ENCODE results near the gene CDC73. TPM values are rescaled to one million over a fixed set of nuclear protein-coding genes. Genes with fewer than 3 reads are reported as not detected.
"Not testable (repeated sequence)": the region's sequence is repeated elsewhere in the genome, so short reads cannot be mapped to it uniquely, and the experiment has no call there.

Gene CDC73
- total RNA-seq, 1 experiment from 2014 or later = 17.6 TPM

DNA sequence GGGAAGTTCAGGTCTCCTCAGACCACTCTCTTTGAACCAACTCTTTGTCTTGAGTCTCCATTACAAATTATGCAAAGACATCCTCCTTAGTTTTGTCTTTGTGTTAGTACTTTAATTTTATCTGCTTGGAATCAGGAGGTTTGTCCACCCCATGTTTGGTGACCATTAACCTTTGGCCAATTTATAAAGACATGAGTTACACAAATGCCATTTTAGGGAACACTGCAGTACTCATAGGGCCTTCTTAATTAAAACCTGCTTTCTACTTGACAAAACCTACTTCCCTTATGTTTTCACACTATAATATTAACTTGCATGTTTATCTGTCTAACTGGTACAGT is 7.9 kb upstream of the CDC73 start:
- no peak for DNase-seq (ENCODE audit: low read depth)

DNA sequence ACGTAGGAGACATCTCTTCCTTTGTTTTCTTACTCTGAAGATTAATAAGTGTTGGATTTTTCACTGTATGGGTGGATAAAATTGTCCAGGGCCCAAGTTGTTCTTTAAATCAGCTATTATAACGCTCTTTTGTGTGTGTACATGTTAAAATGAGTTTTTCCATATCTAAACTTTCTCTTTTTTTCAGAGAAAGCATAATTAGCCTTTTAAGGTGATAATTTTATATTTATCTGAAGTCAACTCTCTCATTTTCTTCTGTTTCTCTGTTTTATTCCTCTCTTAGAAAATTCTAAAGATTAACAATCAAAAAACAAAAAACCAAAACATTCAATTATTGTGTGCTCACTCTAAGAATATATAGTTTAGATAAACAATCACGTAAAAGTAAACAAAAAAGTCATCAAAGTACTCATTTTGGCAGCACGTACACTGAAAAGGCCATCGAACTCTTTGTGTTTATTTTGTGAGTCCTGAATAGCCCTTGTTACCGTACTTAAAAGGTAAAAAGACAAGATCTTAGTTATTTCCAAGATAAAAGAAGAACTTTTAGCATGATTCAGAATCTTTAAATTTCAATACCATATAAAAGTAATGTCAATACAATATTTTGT is 7.2 kb upstream of the CDC73 start:
- no peak for DNase-seq (ENCODE audit: low read depth)

GRCh38 chr1:193115629-193116227 is 6.1 kb upstream of the CDC73 start:
- DNase-seq (ENCODE audit: low read depth) = peak; percentile 99

DNA sequence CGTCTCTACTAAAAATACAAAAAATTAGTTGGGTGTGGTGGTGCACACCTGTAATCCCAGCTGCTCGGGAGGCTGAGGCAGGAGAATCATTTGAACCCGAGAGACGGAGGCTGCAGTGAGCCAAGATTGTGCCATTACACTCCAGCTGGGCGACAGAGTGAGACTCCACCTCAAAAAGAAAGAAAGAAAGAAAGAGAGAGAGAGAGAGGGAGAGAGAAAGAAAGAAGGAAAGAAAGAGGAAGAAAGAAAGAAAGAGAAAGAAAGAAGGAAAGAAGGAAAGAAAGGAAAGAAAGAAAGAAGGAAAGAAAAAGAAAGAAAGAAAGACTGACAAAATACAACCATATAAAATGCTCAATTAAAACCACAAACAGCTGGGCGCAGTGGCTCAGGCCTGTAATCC is 4.7 kb upstream of the CDC73 start:
- DNase-seq (ENCODE audit: low read depth) = not testable (repeated sequence)

DNA sequence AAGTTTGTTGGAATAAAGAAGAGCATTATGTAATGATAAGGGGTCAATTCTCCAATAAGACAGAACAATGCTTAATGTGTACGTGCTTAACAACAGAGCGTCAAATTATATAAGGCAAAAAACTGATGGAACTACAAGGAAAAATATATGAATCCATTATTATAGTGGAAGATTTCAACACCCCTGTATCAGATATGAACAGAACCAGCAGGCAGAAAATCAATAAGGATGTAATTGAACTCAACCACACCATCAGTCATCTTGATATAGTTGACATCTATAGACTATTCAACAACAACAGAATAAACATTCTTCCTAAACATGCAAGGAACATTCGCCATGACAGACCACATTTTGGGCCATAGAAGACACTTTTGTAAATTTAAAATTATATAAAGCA is 3.6 kb upstream of the CDC73 start:
- no peak for DNase-seq (ENCODE audit: low read depth)

- DNase-seq (ENCODE audit: low read depth) = no peak
These were observed 2.8 kb upstream of the CDC73 start for GRCh38 chr1:193118803-193119730.

- DNase-seq (ENCODE audit: low read depth) = no peak
These were observed 1.1 kb upstream of the CDC73 start for GRCh38 chr1:193120604-193121166.

GRCh38 chr1:193123751-193124150 is 1.9 kb downstream of the CDC73 start:
- DNase-seq (ENCODE audit: low read depth) = no peak

- no peak for DNase-seq (ENCODE audit: low read depth)
These were observed 3.5 kb downstream of the CDC73 start for GRCh38 chr1:193125369-193125768.

DNA sequence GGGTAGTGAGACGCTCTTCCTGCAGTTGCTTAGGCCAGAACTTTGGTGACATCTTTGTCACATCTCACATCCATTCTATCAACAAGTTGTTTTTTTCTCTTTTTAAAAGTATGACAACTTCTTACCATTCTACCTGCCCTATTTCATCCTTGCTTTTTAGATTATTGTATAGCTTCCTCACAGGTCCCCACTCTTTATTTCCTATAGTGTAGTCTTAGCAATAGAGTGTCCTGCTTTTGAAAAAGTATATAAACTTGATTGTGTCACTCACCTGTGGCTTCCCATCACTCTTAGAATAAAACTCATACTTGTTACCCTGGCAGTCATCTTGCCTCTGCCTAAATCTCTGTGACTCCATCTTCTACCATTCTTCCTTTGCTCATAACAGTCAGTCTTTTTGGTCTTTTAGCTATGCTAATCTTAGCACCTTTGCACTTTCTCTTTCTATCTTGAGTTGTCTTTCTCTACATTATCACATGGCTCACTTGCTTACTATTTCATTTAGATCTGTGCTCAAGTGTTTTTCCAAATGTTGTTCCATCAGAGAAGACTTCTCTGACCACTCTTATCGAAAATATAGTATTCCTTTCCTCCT is 9.5 kb downstream of the CDC73 start:
- no peak for DNase-seq (ENCODE audit: low read depth)

DNA sequence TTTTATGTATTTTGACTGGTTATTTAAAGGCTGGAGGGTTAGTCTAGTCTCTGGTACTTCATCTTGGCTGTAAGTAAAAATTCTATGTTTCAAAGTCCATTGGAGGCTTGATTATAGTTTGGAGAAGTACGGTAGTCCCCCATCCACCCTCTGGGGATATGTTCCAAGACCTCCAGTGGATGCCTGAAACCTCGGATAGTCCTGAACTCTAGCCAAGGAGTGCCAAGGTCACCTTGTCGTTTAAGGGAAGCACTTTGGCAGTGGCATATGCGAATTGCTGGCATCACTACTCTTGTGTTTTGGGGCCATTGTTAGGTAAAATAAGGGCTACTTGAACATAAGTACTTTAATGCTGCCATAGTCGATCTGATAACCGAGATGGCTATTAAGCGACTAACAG is 18.4 kb downstream of the CDC73 start:
- DNase-seq (ENCODE audit: low read depth) = no peak

DNA sequence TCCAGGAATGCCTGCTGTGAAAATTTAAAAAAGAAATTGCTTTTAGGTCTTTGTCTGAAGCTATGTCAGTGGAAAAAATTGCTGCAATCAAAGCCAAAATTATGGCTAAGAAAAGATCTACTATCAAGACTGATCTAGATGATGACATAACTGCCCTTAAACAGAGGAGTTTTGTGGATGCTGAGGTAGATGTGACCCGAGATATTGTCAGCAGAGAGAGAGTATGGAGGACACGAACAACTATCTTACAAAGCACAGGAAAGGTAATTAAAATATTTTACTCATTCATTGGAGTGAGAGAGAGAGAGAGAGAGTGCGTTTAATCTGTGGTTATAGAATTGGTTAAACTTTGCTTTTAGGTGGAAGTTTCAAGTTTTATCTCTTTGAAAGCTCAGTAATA is 20.0 kb downstream of the CDC73 start:
- DNase-seq (ENCODE audit: low read depth) = no peak

GRCh38 chr1:193142409-193142808 is 20.6 kb downstream of the CDC73 start:
- no peak for DNase-seq (ENCODE audit: low read depth)

GRCh38 chr1:193143285-193143684 is 21.5 kb downstream of the CDC73 start:
- peak; percentile 22 for DNase-seq (ENCODE audit: low read depth)

- no peak for DNase-seq (ENCODE audit: low read depth)
These were observed 22.6 kb downstream of the CDC73 start for GRCh38 chr1:193144361-193144938.

- no peak for DNase-seq (ENCODE audit: low read depth)
These were observed 23.2 kb downstream of the CDC73 start for GRCh38 chr1:193144999-193145398.

DNA sequence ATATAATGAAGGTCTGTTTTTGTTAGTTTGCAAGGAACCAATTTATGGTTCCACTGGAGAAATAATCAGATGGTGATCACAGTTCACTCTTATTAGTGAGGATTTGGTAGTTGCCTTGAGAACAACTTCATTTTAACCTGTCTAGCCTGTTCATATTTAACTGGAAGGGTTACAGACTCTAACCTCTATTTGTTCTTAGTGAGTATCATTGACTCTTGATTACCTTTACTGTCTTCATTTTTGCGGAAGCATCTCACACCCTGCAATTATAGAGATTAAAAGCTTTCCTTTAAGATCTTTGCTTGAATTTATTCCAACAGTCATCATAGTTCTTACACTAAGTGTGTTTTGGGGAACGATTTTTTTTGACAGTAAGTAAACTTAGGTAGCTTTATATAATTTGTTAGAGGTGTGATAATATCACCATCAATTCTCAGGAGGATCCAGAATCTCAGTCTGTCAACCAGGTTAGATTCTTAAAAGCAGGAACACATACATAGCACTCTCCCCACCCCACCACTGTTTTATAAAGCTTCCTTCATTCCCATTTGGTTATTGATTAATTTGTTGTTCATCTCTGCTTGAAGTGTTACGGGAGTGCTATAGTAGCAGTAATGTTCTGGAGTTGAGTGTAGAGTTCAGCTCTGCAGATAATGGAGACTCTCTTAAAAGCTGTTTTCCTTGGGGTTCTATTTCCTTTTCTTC is 34.4 kb downstream of the CDC73 start:
- no peak for DNase-seq (ENCODE audit: low read depth)

- no peak for DNase-seq (ENCODE audit: low read depth)
These were observed 35.0 kb downstream of the CDC73 start for GRCh38 chr1:193156822-193157142.

- no peak for DNase-seq (ENCODE audit: low read depth)
These were observed 35.5 kb downstream of the CDC73 start for GRCh38 chr1:193157360-193157759.

DNA sequence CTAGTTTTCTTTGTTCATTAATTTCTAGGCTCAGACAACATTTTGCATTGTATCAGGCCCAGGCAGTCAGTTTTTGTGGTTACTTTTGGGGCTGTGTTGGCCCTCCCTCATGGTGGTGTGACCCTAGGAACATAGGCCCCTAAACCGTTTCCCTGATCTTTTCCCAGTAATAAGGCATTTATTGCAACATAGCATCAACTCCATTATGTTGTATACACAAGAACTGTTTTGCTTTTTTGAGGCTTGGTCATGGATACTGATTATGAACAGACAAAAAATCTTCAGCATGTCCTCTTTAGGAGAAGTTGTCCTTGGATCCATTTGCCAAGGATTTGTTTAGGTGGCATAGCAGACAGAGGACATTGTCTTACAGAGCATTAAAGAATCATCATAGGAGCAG is 54.3 kb downstream of the CDC73 start:
- no peak for DNase-seq (ENCODE audit: low read depth)

DNA sequence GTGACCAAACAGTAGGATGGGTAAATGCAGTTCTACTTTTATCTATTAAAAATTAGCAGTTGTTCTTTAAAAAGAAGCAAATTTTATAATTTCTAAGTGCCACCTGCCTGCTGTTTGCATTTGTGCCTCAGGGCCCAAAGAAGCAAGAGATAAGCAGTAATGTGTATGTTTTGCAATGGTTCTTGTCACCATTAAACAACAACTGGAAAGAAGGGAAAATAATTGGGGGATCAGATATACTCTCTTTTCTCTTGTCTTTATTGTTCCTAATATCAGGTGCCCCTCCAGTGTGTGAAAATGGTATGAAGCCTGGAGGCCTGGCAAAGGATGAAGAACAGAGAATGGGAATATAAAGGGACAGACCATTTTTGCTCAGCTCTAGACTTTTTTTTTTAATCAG is 55.0 kb downstream of the CDC73 start:
- DNase-seq (ENCODE audit: low read depth) = no peak

Measured in M059J (cell line).